Thyroid gland (tissue), 4 donors: Measurements from ENCODE around the gene PPP3CA. TPM values are rescaled to one million over a fixed set of nuclear protein-coding genes. Genes with fewer than 3 reads are reported as not detected.
"Not testable (repeated sequence)": the region's sequence is repeated elsewhere in the genome, so short reads cannot be mapped to it uniquely, and the experiment has no call there.

Experiments
- DNase-seq, 2 donors: peaks; one replicate each; pipeline ENCODE4 v3.0.0-alpha.2; 2019
- H3K27ac ChIP-seq, 3 donors: fragments of 200-600 bp; sonication (generic); 1 replicate in 2 of 3; 2 replicates in 1 of 3; pipeline ENCODE4 v1.5.1; 2016 to 2019; ENCODE audit warnings: mild to moderate bottlenecking in 1 of 3, moderate library complexity in 1 of 3
- H3K27me3 ChIP-seq: fragments of 200-600 bp; sonication (generic); one replicate; pipeline ENCODE4 v1.5.1; 2019
- H3K36me3 ChIP-seq, 2 donors: fragments of 200-600 bp; sonication (generic); one replicate each; pipeline ENCODE4 v1.5.1; 2016 to 2019
- H3K4me1 ChIP-seq, 2 donors: fragments of 200-600 bp; sonication (generic); one replicate each; pipeline ENCODE4 v1.5.1; 2017 to 2019
- H3K4me3 ChIP-seq, 3 donors: fragments of 200-600 bp; sonication (generic); replicated peaks in 1 of 3; 1 replicate in 2 of 3; 2 replicates in 1 of 3; pipeline ENCODE4 v1.5.1; 2016; ENCODE audit warnings: mild to moderate bottlenecking in 1 of 3
- H3K9me3 ChIP-seq: fragments of 200-600 bp; sonication (generic); one replicate; pipeline ENCODE4 v1.5.1; 2017
- POLR2A ChIP-seq, 2 donors: fragments of 450-650 bp; IDR thresholded peaks; one replicate each; pipeline ENCODE4 v1.6.1; 2017; ENCODE audit warnings: antibody characterized with exemption in 2 of 2, mild to moderate bottlenecking in 2 of 2, moderate library complexity in 1 of 2
- WGBS, 2 donors: methylation state at CpG; one replicate each; pipeline ENCODE4 v1.1.5; 2017; 5-methylcytosine and 5-hydroxymethylcytosine counted together
- intact Hi-C: fragments of 100-400 bp; cut with DNase I; formaldehyde crosslinking; loops from one replicate; pipeline ENCODE4 v1.15.1; 2023
- total RNA-seq, 4 donors: library from RNA; depleted of rRNA; stranded (reverse); fragments of >200 nt; gene quantifications; one replicate each; pipeline ENCODE4 v1.2.3, GENCODE V29; 2016
- TF ChIP-seq, protein P1 (sequence below), 6 experiments: fragments of 200-600 bp in 3 of 6; fragments of 450-650 bp in 3 of 6; sonication (generic) in 3 of 6; IDR thresholded peaks; one replicate each; pipeline ENCODE4 v1.5.1; 2016 to 2019; ENCODE audit warnings: antibody characterized with exemption in 6 of 6, mild to moderate bottlenecking in 2 of 6, inconsistent platforms in 1 of 6, moderate library complexity in 1 of 6

Gene PPP3CA
- total RNA-seq, 4 donors from 2014 or later, result 31.6 to 45.8 (median 34.4) TPM

- H3K36me3 ChIP-seq, result no peaks in the 10 kb centered on the region
- H3K27ac ChIP-seq, result no peak overlapping the region
- no peak for DNase-seq
- TF ChIP-seq POLR2A (IDR thresholded peaks at IDR 0.05), result no peak
- TF ChIP-seq, protein P1, sequence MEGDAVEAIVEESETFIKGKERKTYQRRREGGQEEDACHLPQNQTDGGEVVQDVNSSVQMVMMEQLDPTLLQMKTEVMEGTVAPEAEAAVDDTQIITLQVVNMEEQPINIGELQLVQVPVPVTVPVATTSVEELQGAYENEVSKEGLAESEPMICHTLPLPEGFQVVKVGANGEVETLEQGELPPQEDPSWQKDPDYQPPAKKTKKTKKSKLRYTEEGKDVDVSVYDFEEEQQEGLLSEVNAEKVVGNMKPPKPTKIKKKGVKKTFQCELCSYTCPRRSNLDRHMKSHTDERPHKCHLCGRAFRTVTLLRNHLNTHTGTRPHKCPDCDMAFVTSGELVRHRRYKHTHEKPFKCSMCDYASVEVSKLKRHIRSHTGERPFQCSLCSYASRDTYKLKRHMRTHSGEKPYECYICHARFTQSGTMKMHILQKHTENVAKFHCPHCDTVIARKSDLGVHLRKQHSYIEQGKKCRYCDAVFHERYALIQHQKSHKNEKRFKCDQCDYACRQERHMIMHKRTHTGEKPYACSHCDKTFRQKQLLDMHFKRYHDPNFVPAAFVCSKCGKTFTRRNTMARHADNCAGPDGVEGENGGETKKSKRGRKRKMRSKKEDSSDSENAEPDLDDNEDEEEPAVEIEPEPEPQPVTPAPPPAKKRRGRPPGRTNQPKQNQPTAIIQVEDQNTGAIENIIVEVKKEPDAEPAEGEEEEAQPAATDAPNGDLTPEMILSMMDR (IDR thresholded peaks at IDR 0.05), result no peak
- H3K4me1 ChIP-seq, result peaks cover 7 to 8% of the 10 kb centered on the region in 2 donors
- no peak overlapping the region for H3K4me3 ChIP-seq
- no peaks in the 10 kb centered on the region for H3K27me3 ChIP-seq
- no peaks in the 10 kb centered on the region for H3K9me3 ChIP-seq
- 72 to 88% methylated on average over 4 of the region's 4 CpGs for WGBS, 2 donors
- intact Hi-C loops, result no loop called here
Observed at GRCh38 chr4:101098666-101099400, 248.5 kb downstream of the PPP3CA start.

- H3K36me3 ChIP-seq, H3K4me3 ChIP-seq, H3K27me3 ChIP-seq, H3K4me1 ChIP-seq, DNase-seq, H3K27ac ChIP-seq, intact Hi-C loops, H3K9me3 ChIP-seq: not testable (repeated sequence)
Observed at GRCh38 chr4:101092609-101093008, 254.7 kb downstream of the PPP3CA start.

DNA sequence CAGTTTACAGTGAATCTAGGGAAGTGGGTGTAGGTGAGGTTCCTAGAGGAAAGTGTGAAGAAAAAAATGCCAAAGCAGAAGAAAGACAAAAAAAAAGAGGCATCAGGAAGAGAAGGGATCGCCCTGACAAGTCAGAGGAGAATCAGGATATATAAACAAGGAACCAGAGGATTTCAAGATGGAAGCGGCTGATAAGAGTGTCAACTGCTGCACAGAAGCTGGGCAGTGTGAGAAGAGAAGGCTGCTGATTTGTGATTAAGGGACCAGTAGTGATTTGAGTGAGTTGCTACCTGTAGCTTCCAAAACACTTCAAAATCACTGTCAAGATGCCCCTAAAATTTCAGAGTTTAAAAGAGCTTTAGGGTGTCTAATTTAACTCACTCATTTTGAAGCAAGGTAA is 258.2 kb downstream of the PPP3CA start:
- no peak for TF ChIP-seq POLR2A (IDR thresholded peaks at IDR 0.05)
- TF ChIP-seq, protein P1 (IDR thresholded peaks at IDR 0.05), result no peak
- Histone ChIP-seq H3K36me3 (no peaks in the 10 kb centered on the region), H3K27me3 (no peaks in the 10 kb centered on the region), H3K4me1 (no peaks in the 10 kb centered on the region), H3K4me3 (no peak overlapping the region), H3K9me3 (no peaks in the 10 kb centered on the region), H3K27ac (no peak overlapping the region)
- WGBS, 2 donors, result 84 to 96% methylated on average over 2 of the region's 2 CpGs
- no peak for DNase-seq
- intact Hi-C loops, result no loop called here

- Histone ChIP-seq H3K27ac (no peak overlapping the region), H3K4me1 (no peaks in the 10 kb centered on the region), H3K27me3 (no peaks in the 10 kb centered on the region), H3K9me3 (no peaks in the 10 kb centered on the region), H3K4me3 (no peak overlapping the region), H3K36me3 (no peaks in the 10 kb centered on the region)
- TF ChIP-seq, protein P1 (IDR thresholded peaks at IDR 0.05), result peak in 1 of 6 experiments; percentile 15
- TF ChIP-seq POLR2A (IDR thresholded peaks at IDR 0.05), result no peak
- intact Hi-C loops, result no loop called here
- no peak for DNase-seq
- 97% methylated on average over 1 of the region's 1 CpG for WGBS, 2 donors
Observed at GRCh38 chr4:101086801-101087586, 260.3 kb downstream of the PPP3CA start.

DNA sequence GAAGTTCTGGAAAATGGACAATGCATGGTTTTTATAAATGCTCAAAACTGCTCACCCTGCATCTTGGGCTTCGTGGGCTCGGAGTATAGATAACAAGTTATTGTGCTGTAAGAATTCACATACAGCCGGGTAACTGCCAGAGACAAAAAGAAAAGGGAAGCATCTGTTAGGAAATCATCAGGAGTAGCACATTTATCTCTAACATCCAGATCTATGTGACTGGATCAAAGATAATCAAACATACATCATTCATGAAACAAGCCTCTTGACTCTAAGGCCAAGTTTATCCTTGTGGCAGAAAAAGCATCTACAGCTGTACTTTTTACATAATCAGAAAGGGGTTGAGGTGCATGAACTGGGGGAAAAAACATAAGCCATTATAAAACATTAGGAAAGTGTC is 264.2 kb downstream of the PPP3CA start:
- no peak for DNase-seq
- Histone ChIP-seq H3K9me3 (no peaks in the 10 kb centered on the region), H3K36me3 (no peaks in the 10 kb centered on the region), H3K27ac (no peak overlapping the region), H3K4me3 (no peak overlapping the region), H3K27me3 (no peaks in the 10 kb centered on the region), H3K4me1 (no peaks in the 10 kb centered on the region)
- TF ChIP-seq POLR2A (IDR thresholded peaks at IDR 0.05), result no peak
- TF ChIP-seq, protein P1 (IDR thresholded peaks at IDR 0.05), result no peak
- intact Hi-C loops, result no loop called here
- WGBS, 2 donors, result 87 to 96% methylated on average over 3 of the region's 3 CpGs
